MCF 10A (cell line): ENCODE measurements around the gene UCP3. TPM values are rescaled to one million over a fixed set of nuclear protein-coding genes. Genes with fewer than 3 reads are reported as not detected.

Experiments
- BruUV-seq: library from RNA; stranded (reverse); fragments of 400-500 nt; replicated peaks from 2 replicates; lab custom pipeline; 2021; lab: Mats Ljungman, UMichigan
- CTCF ChIA-PET: fragments of 300-600 bp; sonication (Branson Sonifier 250); formaldehyde crosslinking; extraction: SDS; loops from one replicate; lab custom pipeline; 2021; ENCODE audit warnings: antibody characterized with exemption, inconsistent platforms; lab: Yijun Ruan, JAX
- POLR2A ChIA-PET: fragments of 300-600, 350-650 bp; sonication (Branson Sonifier 250); formaldehyde crosslinking; extraction: SDS; loops from one replicate; lab custom pipeline; 2020; ENCODE audit warnings: antibody characterized with exemption, inconsistent platforms; lab: Yijun Ruan, JAX
- DNase-seq: peaks from one replicate; pipeline ENCODE4 v3.0.0-alpha.2; 2018; ENCODE audit not compliant: unreplicated experiment
- H3K27ac Mint-ChIP-seq: one replicate; pipeline ENCODE4 v1.8.0; 2022; ENCODE audit warnings: mild to moderate bottlenecking, low read depth, mixed read lengths; ENCODE audit not compliant: unreplicated experiment
- H3K27me3 Mint-ChIP-seq: one replicate; pipeline ENCODE4 v1.8.0; 2022; ENCODE audit warnings: mixed read lengths; ENCODE audit not compliant: insufficient read depth, unreplicated experiment
- H3K36me3 Mint-ChIP-seq: one replicate; pipeline ENCODE4 v1.8.0; 2022; ENCODE audit warnings: mild to moderate bottlenecking, moderate library complexity, mixed read lengths; ENCODE audit not compliant: insufficient read depth, unreplicated experiment
- H3K4me1 Mint-ChIP-seq: one replicate; pipeline ENCODE4 v1.8.0; 2022; ENCODE audit warnings: mixed read lengths; ENCODE audit not compliant: insufficient read depth, unreplicated experiment
- H3K4me3 Mint-ChIP-seq: one replicate; pipeline ENCODE4 v1.8.0; 2022; ENCODE audit warnings: mild to moderate bottlenecking, moderate library complexity, mixed read lengths; ENCODE audit not compliant: unreplicated experiment
- H3K9me3 Mint-ChIP-seq: one replicate; pipeline ENCODE4 v1.8.0; 2022; ENCODE audit warnings: mixed read lengths; ENCODE audit not compliant: unreplicated experiment
- intact Hi-C: fragments of 100-400 bp; cut with micrococcal nuclease; formaldehyde crosslinking; loops from 2 replicates; pipeline ENCODE4 v1.14.1; 2022
- total RNA-seq: library from RNA; stranded (reverse); gene quantifications from 2 replicates; pipeline ENCODE4 v1.2.3, GENCODE V29; 2022
- TF ChIP-seq, protein P1 (sequence below): fragments of 200-600 bp; IDR thresholded peaks from one replicate; pipeline ENCODE4 v1.8.0; 2022; ENCODE audit warnings: antibody characterized with exemption, mild to moderate bottlenecking; ENCODE audit not compliant: unreplicated experiment

Gene UCP3
- total RNA-seq, 1 experiment from 2014 or later: 1.5 TPM

DNA sequence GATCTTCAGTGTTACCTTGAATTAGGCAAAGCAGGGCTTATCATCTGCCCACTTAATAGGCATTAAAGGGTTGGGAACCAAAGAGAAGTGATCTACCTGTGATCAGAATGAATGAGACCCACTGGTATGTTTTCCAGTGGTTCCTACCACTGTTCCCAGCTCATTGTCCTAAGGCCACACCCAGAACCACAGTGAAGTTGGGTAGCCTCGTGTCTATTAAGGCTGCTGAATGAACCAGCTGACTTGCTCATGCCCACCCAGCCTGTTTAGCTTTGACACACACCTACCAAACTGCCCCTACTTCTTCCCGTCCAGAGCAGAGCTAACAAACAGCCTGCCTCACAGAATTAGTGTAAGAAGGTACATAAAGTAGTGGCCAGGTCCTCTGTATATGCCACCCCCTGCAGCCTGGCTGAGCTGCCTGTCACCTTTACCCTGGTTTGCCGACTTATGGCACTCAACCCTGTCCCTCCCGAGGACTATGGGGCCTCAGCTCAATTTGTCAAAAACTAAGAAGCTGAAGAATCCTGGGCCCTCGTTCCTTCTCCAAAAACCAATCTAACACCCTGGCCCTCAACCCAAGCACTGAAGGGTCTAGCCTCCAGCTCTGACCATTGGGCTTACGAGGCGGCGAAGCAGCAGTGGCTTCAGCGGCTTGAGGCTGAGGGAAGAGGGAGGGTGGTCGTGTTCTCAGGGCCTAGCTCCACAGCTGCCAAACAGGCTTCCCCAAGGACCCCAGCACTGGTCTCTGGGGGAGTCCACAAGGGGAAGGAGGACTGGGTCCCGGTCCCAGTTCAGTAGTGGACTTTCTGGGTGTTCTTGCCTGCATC, 36.0 kb downstream of the UCP3 start:
- POLR2A ChIA-PET: interaction anchor here (0.5 kb wide), 1 partner anchor 39 kb away, joined by 3 read pairs; no protein-coding TSS in a partner anchor
- CTCF ChIA-PET: interaction anchor here (0.5 to 1.2 kb wide), 3 partner anchors 9 to 685 kb away, joined by 3 to 8 read pairs (median 3); no protein-coding TSS in a partner anchor
- intact Hi-C loops: no loop called here
- Mint-ChIP-seq H3K27ac (peak overlapping the region; percentile 30), H3K9me3 (no peaks in the 10 kb centered on the region), H3K4me3 (no peak overlapping the region), H3K4me1 (peaks cover 11% of the 10 kb centered on the region), H3K27me3 (no peaks in the 10 kb centered on the region), H3K36me3 (no peaks in the 10 kb centered on the region)
- DNase-seq: no peak
- no TSS peak for BruUV-seq
- TF ChIP-seq, protein P1, sequence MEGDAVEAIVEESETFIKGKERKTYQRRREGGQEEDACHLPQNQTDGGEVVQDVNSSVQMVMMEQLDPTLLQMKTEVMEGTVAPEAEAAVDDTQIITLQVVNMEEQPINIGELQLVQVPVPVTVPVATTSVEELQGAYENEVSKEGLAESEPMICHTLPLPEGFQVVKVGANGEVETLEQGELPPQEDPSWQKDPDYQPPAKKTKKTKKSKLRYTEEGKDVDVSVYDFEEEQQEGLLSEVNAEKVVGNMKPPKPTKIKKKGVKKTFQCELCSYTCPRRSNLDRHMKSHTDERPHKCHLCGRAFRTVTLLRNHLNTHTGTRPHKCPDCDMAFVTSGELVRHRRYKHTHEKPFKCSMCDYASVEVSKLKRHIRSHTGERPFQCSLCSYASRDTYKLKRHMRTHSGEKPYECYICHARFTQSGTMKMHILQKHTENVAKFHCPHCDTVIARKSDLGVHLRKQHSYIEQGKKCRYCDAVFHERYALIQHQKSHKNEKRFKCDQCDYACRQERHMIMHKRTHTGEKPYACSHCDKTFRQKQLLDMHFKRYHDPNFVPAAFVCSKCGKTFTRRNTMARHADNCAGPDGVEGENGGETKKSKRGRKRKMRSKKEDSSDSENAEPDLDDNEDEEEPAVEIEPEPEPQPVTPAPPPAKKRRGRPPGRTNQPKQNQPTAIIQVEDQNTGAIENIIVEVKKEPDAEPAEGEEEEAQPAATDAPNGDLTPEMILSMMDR: no peak

DNA sequence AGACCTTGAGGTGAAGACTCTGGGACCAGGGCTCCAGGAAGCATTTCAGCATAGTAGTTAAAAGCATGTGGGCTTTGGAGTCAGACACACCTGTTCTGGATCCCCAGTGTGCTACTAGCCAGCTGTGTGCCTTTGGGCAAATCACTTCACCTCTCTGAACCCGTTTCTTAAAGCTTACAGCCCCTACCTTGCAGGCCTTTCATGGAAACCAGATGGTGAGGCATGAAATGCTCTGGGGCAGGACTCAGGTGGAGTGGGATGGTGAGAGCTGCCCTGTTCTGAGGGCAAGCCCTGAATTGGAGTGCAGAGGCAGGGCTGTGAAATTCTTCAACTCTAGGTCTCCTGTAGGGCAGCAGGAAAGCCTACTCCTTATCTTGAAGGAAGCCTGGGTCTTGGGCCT, 36.7 kb downstream of the UCP3 start:
- Mint-ChIP-seq H3K4me1 (peaks cover 11% of the 10 kb centered on the region), H3K27me3 (no peaks in the 10 kb centered on the region), H3K9me3 (no peaks in the 10 kb centered on the region), H3K36me3 (no peaks in the 10 kb centered on the region), H3K4me3 (no peak overlapping the region), H3K27ac (no peak overlapping the region)
- intact Hi-C loops: no loop called here
- BruUV-seq: no TSS peak
- TF ChIP-seq, protein P1: no peak
- DNase-seq: no peak
- ChIA-PET CTCF (interaction anchor here (1.2 kb wide), 1 partner anchor 8 kb away, joined by 8 read pairs; no protein-coding TSS in a partner anchor), POLR2A (no interaction called here)

DNA sequence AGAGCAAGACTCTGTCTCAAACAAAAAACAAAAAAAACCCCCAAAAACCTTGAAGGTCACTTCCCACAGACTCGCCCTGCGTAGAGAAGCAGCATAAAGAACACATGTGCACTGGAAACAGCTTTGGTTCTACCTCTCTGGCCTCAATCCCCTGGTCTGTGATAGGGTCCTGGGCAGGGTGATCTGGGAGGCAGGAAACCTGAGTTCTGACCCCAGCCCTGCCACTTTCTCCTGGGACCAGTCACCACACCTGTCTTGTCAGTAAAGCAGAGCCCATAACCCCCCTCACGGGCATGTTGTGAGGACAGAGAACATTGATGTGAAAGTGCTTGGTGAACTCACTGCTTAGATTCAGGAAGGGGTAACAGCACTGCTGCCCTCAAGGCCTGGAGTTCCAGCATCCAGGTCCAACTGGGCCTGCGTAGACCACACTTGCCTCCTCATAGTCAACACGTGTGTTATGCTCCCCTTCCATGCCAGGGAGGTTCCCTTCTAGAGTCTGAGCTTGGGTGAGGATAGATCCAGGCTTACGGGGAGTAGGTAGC, 37.6 kb downstream of the UCP3 start:
- TF ChIP-seq, protein P1: no peak
- CTCF ChIA-PET: no interaction called here
- no peaks in the 10 kb centered on the region for H3K27me3 Mint-ChIP-seq

More for the DNA sequence above, 37.6 kb downstream of the UCP3 start:
- POLR2A ChIA-PET: no interaction called here
- no peak overlapping the region for H3K27ac Mint-ChIP-seq
- H3K4me3 Mint-ChIP-seq: no peak overlapping the region
- H3K9me3 Mint-ChIP-seq: no peaks in the 10 kb centered on the region
- intact Hi-C loops: no loop called here
- no TSS peak for BruUV-seq
- no peaks in the 10 kb centered on the region for H3K36me3 Mint-ChIP-seq
- DNase-seq: no peak
- peaks cover 11% of the 10 kb centered on the region for H3K4me1 Mint-ChIP-seq
